GM18909 (cell line): ENCODE measurements around the gene TIGD4.
"Not testable (repeated sequence)": the region's sequence is repeated elsewhere in the genome, so short reads cannot be mapped to it uniquely, and the experiment has no call there.

ENCODE experiments used
- ATAC-seq: cut with Tn5 transposase; IDR thresholded peaks from one replicate; pipeline ENCODE4 v1.9.1; 2021; ENCODE audit warnings: mild to moderate bottlenecking; ENCODE audit not compliant: unreplicated experiment, poor library complexity

TIGD4 gene

GRCh38 chr4:152784490-152785350, 5.2 kb upstream of the TIGD4 start:
- ATAC-seq: no peak

- peak; percentile 36 for ATAC-seq
Observed at GRCh38 chr4:152780267-152780778, 793 bp upstream of the TIGD4 start.

GRCh38 chr4:152778656-152779512, 646 bp downstream of the TIGD4 start:
- peak; percentile 21 for ATAC-seq

- no peak for ATAC-seq
Observed at GRCh38 chr4:152777488-152777887, 2.0 kb downstream of the TIGD4 start.

- no peak for ATAC-seq
Observed at GRCh38 chr4:152776352-152776751, 3.2 kb downstream of the TIGD4 start.

GRCh38 chr4:152773953-152774352, 5.6 kb downstream of the TIGD4 start:
- no peak for ATAC-seq

- ATAC-seq: no peak
Observed at GRCh38 chr4:152773339-152773738, 6.2 kb downstream of the TIGD4 start.

GRCh38 chr4:152771741-152772533, 7.6 kb downstream of the TIGD4 start:
- peak; percentile 82 for ATAC-seq

- not testable (repeated sequence) for ATAC-seq
Observed at GRCh38 chr4:152765069-152765737, 14.3 kb downstream of the TIGD4 start.

GRCh38 chr4:152763796-152764195, 15.7 kb downstream of the TIGD4 start:
- no peak for ATAC-seq

- ATAC-seq: no peak
Observed at GRCh38 chr4:152748619-152749018, 30.9 kb downstream of the TIGD4 start.

GRCh38 chr4:152747444-152747843, 32.1 kb downstream of the TIGD4 start:
- ATAC-seq: no peak

GRCh38 chr4:152738827-152739226, 40.7 kb downstream of the TIGD4 start:
- ATAC-seq: no peak

GRCh38 chr4:152735906-152736305, 43.6 kb downstream of the TIGD4 start:
- ATAC-seq: no peak

GRCh38 chr4:152735396-152735859, 44.1 kb downstream of the TIGD4 start:
- ATAC-seq: no peak

- ATAC-seq: no peak
Observed at GRCh38 chr4:152734699-152735050, 44.9 kb downstream of the TIGD4 start.

- no peak for ATAC-seq
Observed at GRCh38 chr4:152734015-152734698, 45.4 kb downstream of the TIGD4 start.

GRCh38 chr4:152731997-152732396, 47.5 kb downstream of the TIGD4 start:
- no peak for ATAC-seq

GRCh38 chr4:152729466-152729865, 50.1 kb downstream of the TIGD4 start:
- ATAC-seq: no peak
